CD4-positive, alpha-beta T cell treated with Interferon alpha-2 for 1 hour (primary cell): ENCODE results near the gene HOXB9.

Source experiments
- DNase-seq, 2 donors: peaks; one replicate each; pipeline ENCODE4 v3.0.0-alpha.2; 2020 to 2022

HOXB9 gene

DNA sequence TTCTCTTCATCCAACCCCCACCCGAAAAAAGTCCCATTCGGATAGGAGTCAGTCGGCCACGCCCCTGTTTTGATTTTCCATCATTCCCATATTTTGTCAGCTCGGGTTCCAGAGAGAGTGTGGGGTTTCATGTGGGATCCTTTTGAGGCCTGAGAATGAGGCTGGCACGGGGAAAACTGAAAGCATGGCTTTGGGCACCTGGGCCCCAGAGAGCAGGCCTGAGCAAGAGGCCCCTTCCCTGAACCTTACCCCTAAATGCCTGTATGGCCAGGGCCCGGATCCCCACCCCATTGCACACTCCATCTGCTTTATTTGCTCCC, 43.4 kb downstream of the HOXB9 start:
- no peak for DNase-seq

DNA sequence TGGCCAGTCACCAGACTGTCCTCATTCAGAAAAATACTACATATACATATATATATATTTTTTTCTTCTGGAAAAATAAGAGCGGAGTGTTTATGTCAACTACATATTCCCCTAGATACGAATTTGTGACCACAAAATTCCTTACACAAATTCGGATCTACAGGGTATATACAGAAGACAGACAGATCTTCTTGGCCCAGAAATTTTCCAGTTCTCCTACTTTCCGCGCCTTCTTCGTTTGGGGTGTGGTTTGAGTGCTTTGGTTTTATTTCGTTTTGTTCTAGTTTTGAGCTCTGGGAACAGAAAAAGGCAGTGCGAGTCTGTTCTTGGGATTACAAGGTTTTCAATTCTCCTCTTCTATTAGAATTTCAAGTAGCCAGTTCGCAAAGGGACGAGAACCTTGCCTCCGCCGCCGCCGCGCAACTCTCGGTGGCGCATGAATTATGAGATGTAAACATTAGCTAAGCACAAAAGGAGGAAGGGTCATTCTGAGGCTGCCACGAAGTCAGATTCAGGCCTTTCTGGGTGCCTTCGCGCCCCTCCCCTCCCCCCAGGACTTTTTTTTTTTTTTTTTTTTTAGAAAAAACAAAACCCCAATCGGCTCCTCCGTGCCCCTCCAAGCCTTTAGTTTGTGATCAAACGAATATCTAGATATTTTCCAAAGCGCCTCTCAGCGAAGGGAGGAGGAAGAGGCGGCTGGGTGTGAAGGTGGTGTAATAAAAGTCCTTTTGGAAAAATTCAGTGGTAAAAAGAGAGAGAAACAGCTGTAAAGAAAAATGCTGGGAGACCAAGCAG, 46.2 kb downstream of the HOXB9 start:
- DNase-seq: no peak

DNA sequence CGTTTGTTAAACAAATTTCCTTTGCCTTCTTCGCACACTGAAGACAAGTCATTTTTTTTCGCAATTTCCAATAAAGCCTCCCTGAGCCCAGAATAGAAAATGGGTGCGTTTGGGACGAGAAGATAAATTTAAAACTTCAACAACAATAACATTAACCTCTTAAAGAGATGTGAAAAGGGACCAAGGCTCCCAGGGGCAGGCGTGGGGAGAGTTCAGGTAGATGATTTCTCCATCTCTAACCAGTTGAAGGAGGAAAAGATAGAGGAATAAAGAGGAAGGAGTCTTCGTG, 46.7 kb downstream of the HOXB9 start:
- DNase-seq: no peak

DNA sequence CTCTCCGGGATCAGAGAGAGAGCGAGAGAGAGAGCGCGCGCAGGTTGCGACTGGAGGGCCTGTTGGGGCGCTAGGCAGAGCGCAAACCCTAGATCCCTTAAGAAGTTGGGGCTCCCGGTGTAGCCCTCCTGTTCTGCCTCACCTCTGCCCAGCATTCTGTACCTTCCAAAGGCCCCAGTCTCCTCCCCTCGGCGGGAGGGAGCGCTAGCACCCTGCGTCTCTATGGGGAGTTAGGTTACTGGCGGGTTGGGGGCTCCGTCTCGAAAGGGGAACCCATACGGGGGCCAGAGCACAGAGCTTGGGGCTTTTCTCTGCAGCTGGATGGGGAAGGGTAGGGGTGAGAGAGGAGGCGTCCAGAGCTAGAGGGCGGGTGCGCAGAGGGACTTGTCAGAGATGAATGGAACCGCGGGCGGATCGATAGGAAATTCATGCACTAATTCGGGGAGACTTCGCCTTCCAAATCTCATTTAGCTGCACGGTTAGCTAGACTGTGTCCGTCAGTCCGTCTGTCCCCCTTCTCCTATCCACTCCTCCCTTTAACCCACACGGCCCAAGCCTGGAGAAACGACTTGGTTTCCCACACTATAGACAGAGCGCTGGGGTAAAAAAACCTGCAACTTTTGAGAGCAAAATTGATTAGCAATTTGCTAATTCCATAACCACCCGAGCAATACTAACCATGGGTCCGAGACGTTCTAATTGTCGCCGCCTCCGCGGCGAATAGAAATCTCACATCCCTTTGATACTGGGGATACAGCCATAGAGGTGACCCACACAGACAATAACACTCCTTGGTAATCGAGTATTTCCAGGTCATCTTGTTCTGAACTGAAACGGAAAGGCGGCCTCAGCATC, 47.3 kb downstream of the HOXB9 start:
- no peak for DNase-seq

DNA sequence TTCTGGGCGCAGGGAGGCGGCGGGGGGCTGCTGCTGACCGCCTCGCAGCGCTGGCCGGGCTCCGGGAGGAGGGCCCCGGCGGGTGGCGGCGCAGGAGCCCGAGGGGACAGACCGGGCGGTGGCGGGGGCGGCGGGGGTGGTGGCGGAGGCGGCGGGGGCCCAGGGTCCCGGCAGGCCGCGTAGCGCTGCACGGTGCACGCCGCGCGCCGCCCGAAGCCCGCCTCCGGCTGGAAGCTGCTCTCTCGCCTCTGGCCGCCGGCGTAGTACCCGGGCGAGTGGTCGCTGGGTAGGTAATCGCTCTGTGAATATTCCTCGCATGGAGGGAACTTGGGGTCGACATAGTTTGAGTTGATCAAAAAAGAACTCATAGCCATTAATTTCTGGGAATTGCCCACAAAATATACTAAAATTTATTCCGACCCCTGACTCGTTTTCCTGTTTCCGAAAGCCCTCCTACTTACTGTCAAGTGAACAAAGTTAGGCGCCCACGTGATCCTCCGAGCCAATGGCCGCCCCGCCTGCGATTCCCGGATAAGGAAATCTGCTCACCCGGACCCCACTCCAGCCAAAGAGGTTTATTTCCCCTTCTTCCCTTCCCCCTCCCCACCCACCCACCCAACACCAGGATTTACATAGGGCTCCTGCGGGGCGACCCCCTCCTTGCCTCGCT, 48.1 kb downstream of the HOXB9 start, which contains the start of gene HOXB4:
TSS of gene HOXB4 (minus strand) at position 405 of the 670 bp plus-strand sequence. CDS start at position 374, 31 bp downstream.
- peak; percentile 47 to 78 for DNase-seq

DNA sequence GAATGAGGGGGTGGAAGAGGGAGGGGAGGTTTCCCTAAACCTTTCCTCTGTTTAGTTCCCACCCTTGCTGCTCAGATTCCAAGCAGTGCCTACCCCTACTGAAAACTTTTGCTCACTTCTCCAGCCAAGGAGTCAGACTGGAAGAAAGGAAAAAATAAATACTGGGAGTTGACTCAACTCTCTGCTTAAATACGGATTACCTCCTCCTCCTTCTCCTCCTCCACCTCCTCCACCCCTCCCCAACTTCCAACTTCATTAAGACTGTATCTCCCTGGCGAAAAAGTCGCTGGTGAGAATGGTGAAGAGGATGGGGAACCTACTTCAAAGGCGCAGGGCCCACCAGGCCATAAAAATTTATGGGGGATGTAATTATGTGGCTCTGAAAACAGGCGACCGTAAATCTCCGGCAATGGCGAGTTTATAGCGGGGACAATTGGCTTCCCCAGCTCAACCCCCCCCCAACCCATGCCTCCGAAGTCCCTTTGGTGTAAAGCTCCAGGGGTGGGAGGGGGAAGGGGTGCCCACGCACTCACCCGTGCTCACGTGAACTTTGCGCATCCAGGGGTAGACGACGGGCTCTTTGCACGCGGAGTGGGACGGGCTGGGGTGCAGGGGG, 48.7 kb downstream of the HOXB9 start:
- DNase-seq: no peak

DNA sequence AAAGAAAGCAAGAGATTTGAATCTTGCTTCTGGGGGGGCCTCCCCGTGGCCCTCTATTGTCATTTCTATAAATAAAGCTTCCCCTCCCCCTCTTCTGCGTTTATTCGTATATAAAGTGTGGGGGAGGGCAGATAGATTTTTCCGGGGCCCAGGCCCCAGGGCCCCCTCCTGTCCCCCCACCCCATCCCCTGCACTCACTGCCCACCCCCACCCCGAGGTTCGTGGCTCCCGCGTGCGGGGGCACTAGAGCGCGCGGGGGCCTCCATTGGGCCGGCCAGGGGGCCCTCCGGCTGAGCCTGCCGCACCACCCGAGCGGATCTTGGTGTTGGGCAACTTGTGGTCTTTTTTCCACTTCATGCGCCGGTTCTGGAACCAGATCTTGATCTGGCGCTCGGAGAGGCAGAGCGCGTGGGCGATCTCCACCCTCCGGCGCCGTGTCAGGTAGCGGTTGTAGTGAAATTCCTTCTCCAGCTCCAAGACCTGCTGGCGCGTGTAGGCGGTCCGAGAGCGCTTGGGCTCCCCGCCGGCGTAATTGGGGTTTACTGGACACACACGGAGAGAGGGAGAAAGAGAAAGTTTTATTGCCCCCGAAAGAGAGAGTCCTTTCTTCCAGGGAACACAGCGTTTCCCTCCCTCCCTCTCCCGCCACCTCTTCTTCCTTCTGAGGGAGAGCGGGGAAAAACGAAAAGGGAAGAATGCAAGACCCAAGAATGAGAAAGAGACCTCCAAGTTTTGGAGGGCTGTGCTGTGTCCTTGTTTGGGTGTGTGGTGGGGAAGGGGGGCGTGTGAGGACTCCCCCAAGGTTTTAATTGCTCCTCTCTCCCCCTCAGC, 49.5 kb downstream of the HOXB9 start:
- DNase-seq: no peak

DNA sequence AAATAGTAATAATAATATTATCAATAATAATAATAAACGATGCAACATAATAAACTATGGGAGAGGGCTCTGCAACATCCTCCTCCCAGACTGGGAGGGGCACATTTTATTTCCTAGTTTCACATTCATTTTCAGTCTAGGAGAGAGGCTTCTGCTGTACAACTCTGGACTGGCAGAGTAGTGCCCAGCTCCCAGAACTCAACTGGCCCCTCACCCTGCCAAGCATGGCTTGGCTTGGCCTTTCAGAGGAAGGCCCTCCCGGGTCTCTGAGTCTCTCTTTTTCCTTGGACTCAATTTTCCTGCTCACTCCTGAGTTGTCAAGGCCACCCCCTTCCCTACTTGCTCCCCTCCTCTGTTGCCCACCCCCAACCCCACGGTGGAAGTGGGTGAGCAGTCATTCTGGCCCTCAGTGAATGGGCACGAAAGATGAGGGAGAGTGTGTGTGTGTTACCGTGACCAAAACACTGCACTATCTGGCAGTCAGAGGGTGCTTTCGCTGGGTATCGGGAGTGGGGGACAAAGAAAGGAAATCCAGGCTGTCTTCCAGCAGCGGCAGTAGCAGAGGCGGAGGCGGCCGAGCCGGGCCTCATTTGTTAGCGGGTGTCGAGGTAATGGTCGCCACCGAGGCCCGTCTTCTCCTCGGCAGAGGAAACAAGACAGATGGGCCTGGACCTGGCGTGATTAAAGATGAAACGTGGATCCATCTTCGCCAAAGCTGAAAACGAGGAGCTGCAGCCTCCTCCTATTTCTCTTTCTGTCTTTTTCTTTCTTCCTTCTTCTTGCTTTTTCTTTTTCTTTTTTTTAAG, 50.3 kb downstream of the HOXB9 start:
- no peak for DNase-seq

DNA sequence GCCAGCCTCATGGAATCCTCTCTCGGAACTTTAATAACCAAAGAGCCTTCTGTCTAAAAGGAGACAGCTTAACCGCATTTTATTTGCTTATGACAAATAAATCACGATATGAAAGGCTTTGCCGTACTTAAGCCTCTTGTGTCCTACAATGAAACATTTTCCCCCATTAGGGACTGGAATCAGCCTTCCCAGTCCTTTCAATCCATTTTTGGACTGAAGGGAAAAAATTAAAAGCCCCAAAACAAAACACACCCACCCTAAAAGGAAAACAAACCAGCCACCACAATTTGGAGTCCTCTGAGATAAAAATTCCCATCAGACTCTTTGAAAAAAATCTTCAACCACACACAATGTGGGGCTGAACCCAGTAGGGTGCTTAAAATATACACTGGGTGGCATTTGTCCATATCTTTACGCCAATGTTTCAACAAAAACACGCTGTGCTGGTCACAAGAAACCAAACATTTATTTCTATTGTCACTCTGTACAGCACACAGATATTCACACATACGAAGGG, 51.0 kb downstream of the HOXB9 start:
- no peak for DNase-seq

DNA sequence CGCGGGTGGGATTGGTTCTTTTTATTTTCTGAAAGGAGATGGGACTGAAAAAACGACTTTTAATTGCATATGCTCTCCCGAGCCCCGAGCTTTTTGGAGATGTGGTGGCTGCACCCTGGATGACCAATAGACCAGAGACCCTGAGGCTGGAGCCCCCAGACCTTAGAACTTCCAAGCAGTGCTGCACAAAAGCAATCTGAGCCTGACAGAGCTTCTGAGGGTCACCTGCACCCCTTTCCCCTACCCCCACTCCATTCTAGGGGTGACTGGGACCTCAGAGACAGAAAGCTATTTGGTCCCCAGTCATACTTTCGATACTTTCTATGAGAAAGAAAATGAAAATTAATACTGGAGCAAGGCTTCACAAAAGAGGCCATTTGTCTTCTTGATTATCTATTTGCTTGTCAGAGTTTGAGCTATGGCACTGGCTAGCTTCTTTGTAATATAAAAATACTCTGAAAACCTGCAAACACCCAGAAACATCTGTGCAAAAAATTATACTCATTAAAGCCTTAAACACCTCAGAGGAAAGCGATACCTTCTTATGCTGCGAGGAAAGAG, 51.6 kb downstream of the HOXB9 start:
- DNase-seq: no peak

DNA sequence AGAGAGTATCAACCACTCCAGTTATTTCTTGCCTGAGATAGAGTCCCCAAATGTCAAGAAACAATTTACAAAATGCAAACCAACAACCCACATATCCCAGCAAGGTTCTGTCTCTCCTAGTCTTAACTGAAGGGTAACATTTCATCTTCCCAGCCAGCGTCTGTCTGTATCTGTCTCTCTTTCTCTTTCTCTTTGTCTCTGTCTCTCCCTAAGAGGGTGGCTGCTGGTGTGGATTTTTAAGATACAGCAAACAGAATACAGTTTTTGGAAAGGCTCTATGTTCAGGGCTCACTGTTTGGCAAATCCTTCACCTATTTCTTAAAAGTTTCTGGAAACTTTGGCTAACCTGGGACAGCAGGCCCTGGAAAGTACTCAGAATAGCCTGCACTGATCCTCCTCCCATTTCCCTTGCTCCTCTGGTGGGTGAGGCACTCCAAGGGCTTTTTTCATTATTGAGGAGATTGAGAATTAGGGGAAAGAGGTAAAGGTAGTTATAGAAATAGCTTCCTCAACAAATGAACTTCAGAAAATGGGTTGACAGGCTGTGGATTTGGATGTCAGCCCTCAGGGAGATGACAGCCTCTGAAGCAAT, 54.2 kb downstream of the HOXB9 start:
- DNase-seq: no peak
